HCT116 (cell line): ENCODE results near the gene TCF12. TPM values are rescaled to one million over a fixed set of nuclear protein-coding genes. Genes with fewer than 3 reads are reported as not detected.

Experiments used
- ATAC-seq: fragments of 200-7000 bp; cut with Tn5 transposase; 2 replicates; pipeline ENCODE4 v1.9.1; 2020; ENCODE audit warnings: mild to moderate bottlenecking, moderate library complexity
- BruUV-seq: library from RNA; stranded (reverse); fragments of 400-500 nt; replicated peaks from 2 replicates; lab custom pipeline; 2021; lab: Mats Ljungman, UMichigan
- CTCF ChIA-PET: fragments of 300-600 bp; sonication (Branson Sonifier 250); formaldehyde crosslinking; loops from one replicate; lab custom pipeline; 2021; ENCODE audit warnings: antibody characterized with exemption; lab: Charles Lee
- POLR2A ChIA-PET: fragments of 300-600, 350-600 bp; sonication (Branson Sonifier 250); formaldehyde crosslinking; loops from one replicate; lab custom pipeline; 2021; ENCODE audit warnings: antibody characterized with exemption; lab: Charles Lee
- RAD21 ChIA-PET, 2 experiments: fragments of 300-600 bp; sonication (Branson Sonifier 250); formaldehyde crosslinking; loops; one replicate each; lab custom pipeline; 2023; ENCODE audit warnings: low total read pairs in 2 of 2; ENCODE audit not compliant: uncharacterized antibody in 2 of 2, unreplicated experiment in 2 of 2, low non-redundant PET in 1 of 2; lab: Charles Lee
- DNase-seq: peaks from one replicate; pipeline ENCODE4 v3.0.0-alpha.2; 2010; ENCODE audit warnings: low read depth, low spot score
- H2AFZ ChIP-seq: fragments of 200-600 bp; shearing (Covaris generic), sonication (generic); 2 replicates; pipeline ENCODE4 v1.6.1; 2017; ENCODE audit warnings: low read depth, mixed run types, mixed read lengths, antibody characterized with exemption, low read length; ENCODE audit not compliant: poor library complexity, severe bottlenecking
- H3K27ac ChIP-seq: 2 replicates; pipeline ENCODE4 v1.5.1; 2012; ENCODE audit warnings: low read depth, low read length
- H3K27me3 ChIP-seq: fragments of 200-600 bp; sonication (generic); 2 replicates; pipeline ENCODE4 v1.6.1; 2016; ENCODE audit warnings: mixed run types, low read length, mixed read lengths; ENCODE audit not compliant: insufficient read depth
- H3K36me3 ChIP-seq, 2 experiments: fragments of 200-500 bp in 1 of 2; fragments of 200-600 bp in 1 of 2; sonication (Bioruptor generic) in 1 of 2; sonication (generic) in 1 of 2; 2 replicates each; pipeline versions ENCODE4 v1.5.1 to v1.6.1; 2014 to 2016; ENCODE audit warnings: low read length in 2 of 2, inconsistent platforms in 1 of 2, mixed read lengths in 1 of 2, mixed run types in 1 of 2; ENCODE audit not compliant: insufficient read depth in 2 of 2, control insufficient read depth in 1 of 2
- H3K4me1 ChIP-seq, 2 experiments: fragments of 200-600 bp in 1 of 2; sonication (generic) in 1 of 2; 2 replicates each; pipeline versions ENCODE4 v1.5.1 to v1.6.1; 2012 to 2017; ENCODE audit warnings: low read length in 2 of 2, inconsistent platforms in 1 of 2, mild to moderate bottlenecking in 1 of 2, mixed read lengths in 1 of 2, mixed run types in 1 of 2, moderate library complexity in 1 of 2; ENCODE audit not compliant: insufficient read depth in 2 of 2, control insufficient read depth in 1 of 2
- H3K4me2 ChIP-seq: fragments of 200-600 bp; sonication (generic); 2 replicates; pipeline ENCODE4 v1.6.1; 2017; ENCODE audit warnings: mixed run types, low read length, mixed read lengths
- H3K4me3 ChIP-seq, 2 experiments: fragments of 200-600 bp in 1 of 2; sonication (generic) in 1 of 2; replicated peaks in 1 of 2; 2 replicates each; pipeline ENCODE4 v1.5.1; 2011 to 2016; ENCODE audit warnings: low read length in 2 of 2, control low read depth in 1 of 2, low read depth in 1 of 2, mild to moderate bottlenecking in 1 of 2, mixed read lengths in 1 of 2, mixed run types in 1 of 2
- H3K79me2 ChIP-seq: fragments of 200-600 bp; sonication (generic); 2 replicates; pipeline ENCODE4 v1.6.1; 2017; ENCODE audit warnings: mild to moderate bottlenecking, mixed run types, low read length, moderate library complexity, mixed read lengths; ENCODE audit not compliant: insufficient read depth
- H3K9ac ChIP-seq: fragments of 200-600 bp; sonication (generic); 2 replicates; pipeline ENCODE4 v1.6.1; 2016; ENCODE audit warnings: low read length, mixed read lengths
- H3K9me2 ChIP-seq: fragments of 200-600 bp; sonication (generic), shearing (Covaris generic); 2 replicates; pipeline ENCODE4 v1.6.1; 2017; ENCODE audit warnings: mixed run types, mild to moderate bottlenecking, moderate library complexity; ENCODE audit not compliant: insufficient read depth
- H3K9me3 ChIP-seq, 2 experiments: fragments of 200-500 bp in 1 of 2; fragments of 200-600 bp in 1 of 2; sonication (Bioruptor generic) in 1 of 2; sonication (generic) in 1 of 2; 2 replicates each; pipeline ENCODE4 v1.6.1; 2014 to 2017; ENCODE audit warnings: low read length in 2 of 2, mixed read lengths in 2 of 2, inconsistent platforms in 1 of 2, low read depth in 1 of 2, mild to moderate bottlenecking in 1 of 2, mixed run types in 1 of 2, moderate library complexity in 1 of 2; ENCODE audit not compliant: control insufficient read depth in 1 of 2, insufficient read depth in 1 of 2
- H4K20me1 ChIP-seq: fragments of 200-600 bp; sonication (generic), shearing (Covaris generic); 2 replicates; pipeline ENCODE4 v1.6.1; 2017; ENCODE audit warnings: mixed run types, mild to moderate bottlenecking, moderate library complexity; ENCODE audit not compliant: insufficient read depth
- ELF1 ChIP-seq: IDR thresholded peaks from 2 replicates; pipeline ENCODE4 v1.6.1; 2012; ENCODE audit warnings: low read depth, borderline replicate concordance
- MAX ChIP-seq: IDR thresholded peaks from 2 replicates; pipeline ENCODE4 v1.6.1; 2012
- RAD21 ChIP-seq: IDR thresholded peaks from 2 replicates; pipeline ENCODE4 v1.6.1; 2012; ENCODE audit warnings: low read depth, mild to moderate bottlenecking
- SIN3A ChIP-seq: IDR thresholded peaks from 2 replicates; pipeline ENCODE4 v1.6.1; 2012; ENCODE audit warnings: low read depth
- YY1 ChIP-seq: IDR thresholded peaks from 2 replicates; pipeline ENCODE4 v1.6.1; 2011; ENCODE audit warnings: low read length, low read depth, moderate library complexity, mild to moderate bottlenecking; ENCODE audit not compliant: insufficient replicate concordance; ENCODE audit errors: extremely low read depth
- ZBTB33 ChIP-seq: IDR thresholded peaks from 2 replicates; pipeline ENCODE4 v1.6.1; 2011; ENCODE audit warnings: mild to moderate bottlenecking, low read length, moderate library complexity; ENCODE audit not compliant: insufficient replicate concordance; ENCODE audit errors: extremely low read depth
- intact Hi-C: fragments of 100-400 bp; cut with micrococcal nuclease; formaldehyde crosslinking; loops from 2 replicates; pipeline ENCODE4 v1.10.0; 2022
- total RNA-seq: library from RNA; stranded (reverse); gene quantifications from one replicate; pipeline ENCODE4 v1.2.1, GENCODE V29; 2021; ENCODE audit not compliant: unreplicated experiment

TCF12 gene
- total RNA-seq, 1 experiment from 2014 or later: 71.6 TPM

- BruUV-seq: no TSS peak
- POLR2A ChIA-PET: no interaction called here
Measured at GRCh38 chr15:56901931-56902330, 16.5 kb upstream of the TCF12 start.

More at GRCh38 chr15:56901931-56902330, 16.5 kb upstream of the TCF12 start:
- Histone ChIP-seq H3K4me3 (no peak overlapping the region), H3K9ac (no peak overlapping the region), H3K9me3 (no peaks in the 10 kb centered on the region), H3K9me2 (no peaks in the 10 kb centered on the region), H4K20me1 (no peaks in the 10 kb centered on the region), H3K4me2 (no peak overlapping the region), H2AFZ (no peak overlapping the region), H3K79me2 (no peaks in the 10 kb centered on the region), H3K36me3 (no peaks in the 10 kb centered on the region), H3K27ac (no peak overlapping the region), H3K4me1 (no peaks in the 10 kb centered on the region), H3K27me3 (no peaks in the 10 kb centered on the region)
- TF ChIP-seq ZBTB33: no peak
- TF ChIP-seq ELF1: no peak
- no peak for TF ChIP-seq RAD21
- TF ChIP-seq MAX: no peak
- TF ChIP-seq SIN3A: no peak
- TF ChIP-seq YY1: no peak
- ATAC-seq (no peak), DNase-seq (no peak)
- intact Hi-C loops: loop anchor here (10.0 kb wide), 1 partner anchor 403 kb away; no protein-coding TSS in a partner anchor
- ChIA-PET CTCF (no interaction called here), RAD21 (no interaction called here)
